ENCODE data around the gene RBMX. TPM values are rescaled to one million over a fixed set of nuclear protein-coding genes. Genes with fewer than 3 reads are reported as not detected.
"Not testable (repeated sequence)": the region's sequence is repeated elsewhere in the genome, so short reads cannot be mapped to it uniquely, and the experiment has no call there.

RBMX gene
- total RNA-seq, 1 experiment from 2014 or later = 261 TPM

GRCh38 chrX:136907621-136908020 lies 27.1 kb upstream of the RBMX start:
- ChIA-PET POLR2A (no interaction called here), CTCF (no interaction called here)
- intact Hi-C loops (cut with micrococcal nuclease; ENCODE audit: unreplicated experiment) = no loop called here
- Mint-ChIP-seq H3K27ac (ENCODE audit: unreplicated experiment) (no peak overlapping the region), H3K36me3 (ENCODE audit: insufficient read depth, unreplicated experiment) (no peaks in the 10 kb centered on the region), H3K9me3 (ENCODE audit: unreplicated experiment) (no peaks in the 10 kb centered on the region), H3K4me1 (ENCODE audit: low read depth, unreplicated experiment) (no peaks in the 10 kb centered on the region), H3K27me3 (ENCODE audit: insufficient read depth, unreplicated experiment) (no peaks in the 10 kb centered on the region), H3K4me3 (ENCODE audit: unreplicated experiment) (no peak overlapping the region)
- Histone ChIP-seq H3K4me1 (no peaks in the 10 kb centered on the region), H3K4me3 (ENCODE audit: low read depth, low read length) (no peak overlapping the region), H3K27me3 (replicated peaks; ENCODE audit: control insufficient read depth, insufficient read depth, low read length) (no peaks in the 10 kb centered on the region), H3K9me3 (no peaks in the 10 kb centered on the region), H3K36me3 (ENCODE audit: control insufficient read depth, insufficient read depth, low read length) (no peaks in the 10 kb centered on the region)
- BruUV-seq (replicated peaks) = no TSS peak
- no peak for TF ChIP-seq CTCF (IDR thresholded peaks at IDR 0.05; ENCODE audit: insufficient read depth in 1 of 2, low read depth in 1 of 2, low read length in 1 of 2, severe bottlenecking in 1 of 2, unreplicated experiment in 1 of 2)
- no peak for DNase-seq

DNA sequence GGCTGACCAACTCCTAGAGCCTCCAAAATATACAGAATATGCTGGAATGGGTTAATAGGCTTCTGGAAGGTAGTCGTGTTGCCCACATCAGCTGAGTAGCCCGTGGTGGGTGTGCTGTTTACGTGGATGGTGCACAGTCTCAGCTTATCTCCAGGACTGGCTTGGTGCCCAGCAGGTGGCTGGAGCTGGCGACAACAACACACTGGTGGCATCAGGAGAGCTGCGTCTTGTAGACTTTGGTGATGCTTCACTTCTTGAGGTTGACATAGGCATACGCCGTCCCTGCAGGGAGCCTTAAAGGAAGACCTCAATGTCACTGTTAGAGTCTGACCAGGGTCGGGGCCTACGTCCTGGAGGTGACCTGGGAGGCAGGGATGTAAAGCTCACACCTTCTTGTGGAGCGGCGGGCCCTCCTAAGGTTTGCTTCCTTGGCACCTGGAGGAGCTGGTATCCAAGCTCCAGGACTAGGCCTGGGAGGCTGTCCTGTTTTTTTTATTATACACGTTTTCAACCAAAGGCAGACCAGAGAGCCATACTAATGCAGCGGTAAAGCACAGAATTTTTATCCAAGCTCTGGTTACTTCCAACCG lies 26.5 kb upstream of the RBMX start:
- H3K27me3 Mint-ChIP-seq (ENCODE audit: insufficient read depth, unreplicated experiment) = no peaks in the 10 kb centered on the region
- no peak overlapping the region for H3K4me3 Mint-ChIP-seq (ENCODE audit: unreplicated experiment)
- CTCF ChIA-PET = no interaction called here
- H3K9me3 Mint-ChIP-seq (ENCODE audit: unreplicated experiment) = no peaks in the 10 kb centered on the region
- no peak for DNase-seq
- H3K27me3 ChIP-seq (replicated peaks; ENCODE audit: control insufficient read depth, insufficient read depth, low read length) = no peaks in the 10 kb centered on the region
- H3K4me1 Mint-ChIP-seq (ENCODE audit: low read depth, unreplicated experiment) = no peaks in the 10 kb centered on the region
- H3K27ac Mint-ChIP-seq (ENCODE audit: unreplicated experiment) = no peak overlapping the region
- no peaks in the 10 kb centered on the region for H3K36me3 ChIP-seq (ENCODE audit: control insufficient read depth, insufficient read depth, low read length)
- no peak for TF ChIP-seq CTCF (IDR thresholded peaks at IDR 0.05; ENCODE audit: insufficient read depth in 1 of 2, low read depth in 1 of 2, low read length in 1 of 2, severe bottlenecking in 1 of 2, unreplicated experiment in 1 of 2)
- no peaks in the 10 kb centered on the region for H3K4me1 ChIP-seq
- H3K36me3 Mint-ChIP-seq (ENCODE audit: insufficient read depth, unreplicated experiment) = no peaks in the 10 kb centered on the region
- POLR2A ChIA-PET = no interaction called here
- no peak overlapping the region for H3K4me3 ChIP-seq (ENCODE audit: low read depth, low read length)
- no TSS peak for BruUV-seq (replicated peaks)
- intact Hi-C loops (cut with micrococcal nuclease; ENCODE audit: unreplicated experiment) = no loop called here
- H3K9me3 ChIP-seq = no peaks in the 10 kb centered on the region

DNA sequence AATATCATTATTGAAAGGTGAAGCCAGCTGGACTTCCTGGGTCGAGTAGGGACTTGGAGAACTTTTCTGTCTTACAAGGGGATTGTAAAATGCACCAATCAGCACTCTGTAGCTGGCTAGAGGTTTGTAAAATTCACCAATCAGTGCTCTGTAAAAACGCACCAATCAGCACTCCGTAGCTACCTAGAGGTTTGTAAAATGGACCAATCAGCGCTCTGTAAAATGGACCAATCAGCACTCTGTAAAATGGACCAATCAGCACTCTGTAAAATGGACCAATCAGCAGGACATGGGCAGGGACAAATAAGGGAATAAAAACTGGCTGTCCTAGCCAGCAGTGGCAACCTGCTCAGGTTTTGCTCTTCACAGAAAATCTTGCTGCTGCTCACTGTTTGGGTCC lies 23.5 kb upstream of the RBMX start:
- DNase-seq; H3K36me3 Mint-ChIP-seq (ENCODE audit: insufficient read depth, unreplicated experiment); H3K9me3 ChIP-seq; H3K4me3 Mint-ChIP-seq (ENCODE audit: unreplicated experiment); CTCF ChIA-PET; POLR2A ChIA-PET; H3K4me1 ChIP-seq; H3K4me1 Mint-ChIP-seq (ENCODE audit: low read depth, unreplicated experiment); BruUV-seq (replicated peaks); H3K27me3 ChIP-seq (replicated peaks; ENCODE audit: control insufficient read depth, insufficient read depth, low read length); H3K9me3 Mint-ChIP-seq (ENCODE audit: unreplicated experiment); intact Hi-C loops (cut with micrococcal nuclease; ENCODE audit: unreplicated experiment); H3K27ac Mint-ChIP-seq (ENCODE audit: unreplicated experiment); H3K4me3 ChIP-seq (ENCODE audit: low read depth, low read length); H3K36me3 ChIP-seq (ENCODE audit: control insufficient read depth, insufficient read depth, low read length); H3K27me3 Mint-ChIP-seq (ENCODE audit: insufficient read depth, unreplicated experiment): not testable (repeated sequence)

GRCh38 chrX:136900071-136900470 lies 19.5 kb upstream of the RBMX start:
- intact Hi-C loops (cut with micrococcal nuclease; ENCODE audit: unreplicated experiment); DNase-seq; H3K36me3 Mint-ChIP-seq (ENCODE audit: insufficient read depth, unreplicated experiment); H3K4me3 ChIP-seq (ENCODE audit: low read depth, low read length); CTCF ChIA-PET; H3K4me1 Mint-ChIP-seq (ENCODE audit: low read depth, unreplicated experiment); H3K27ac Mint-ChIP-seq (ENCODE audit: unreplicated experiment); H3K9me3 Mint-ChIP-seq (ENCODE audit: unreplicated experiment); H3K4me1 ChIP-seq; H3K27me3 ChIP-seq (replicated peaks; ENCODE audit: control insufficient read depth, insufficient read depth, low read length); POLR2A ChIA-PET; H3K27me3 Mint-ChIP-seq (ENCODE audit: insufficient read depth, unreplicated experiment); H3K4me3 Mint-ChIP-seq (ENCODE audit: unreplicated experiment); H3K36me3 ChIP-seq (ENCODE audit: control insufficient read depth, insufficient read depth, low read length); BruUV-seq (replicated peaks); H3K9me3 ChIP-seq: not testable (repeated sequence)
